Erythroblast (primary cell): ENCODE results near the gene RIPPLY1.

Source experiments
- GATA1 ChIP-seq: IDR thresholded peaks from 2 replicates; pipeline ENCODE4 v1.6.1; 2011; ENCODE audit warnings: low read depth, mild to moderate bottlenecking, control low read depth, low read length, moderate library complexity
- POLR2A ChIP-seq: IDR thresholded peaks from 2 replicates; pipeline ENCODE4 v1.6.1; 2011; ENCODE audit warnings: mild to moderate bottlenecking, low read length

GRCh38 chrX:106902684-106903083 lies 457 bp downstream of the RIPPLY1 start:
- TF ChIP-seq POLR2A (no peak), GATA1 (no peak)
